OCI-LY1 (cell line): ENCODE measurements around the gene NCOA5.

ENCODE experiments used
- H2AFZ ChIP-seq: fragments of 200-600 bp; sonication (generic), shearing (Covaris generic); 2 replicates; pipeline ENCODE4 v1.6.0; 2014; ENCODE audit warnings: antibody characterized with exemption, mild to moderate bottlenecking, low read length
- H3F3A ChIP-seq: fragments of 200-600 bp; sonication (generic), shearing (Covaris generic); 2 replicates; pipeline ENCODE4 v1.6.0; 2014; ENCODE audit warnings: mild to moderate bottlenecking, antibody characterized with exemption, low read length, moderate library complexity; ENCODE audit not compliant: insufficient read depth
- H3K27ac ChIP-seq: fragments of 200-600 bp; sonication (generic); 2 replicates; pipeline ENCODE4 v1.5.1; 2014; ENCODE audit warnings: low read length, mixed run types, mild to moderate bottlenecking, low read depth; ENCODE audit not compliant: poor library complexity, severe bottlenecking
- H3K27me3 ChIP-seq: fragments of 200-600 bp; sonication (generic); 2 replicates; pipeline ENCODE4 v1.6.0; 2014; ENCODE audit warnings: antibody characterized with exemption, mild to moderate bottlenecking, low read length, moderate library complexity; ENCODE audit not compliant: insufficient read depth
- H3K36me3 ChIP-seq: fragments of 200-600 bp; sonication (generic); 2 replicates; pipeline ENCODE4 v1.6.1; 2014; ENCODE audit warnings: mild to moderate bottlenecking, antibody characterized with exemption, low read length, moderate library complexity, mixed read lengths; ENCODE audit not compliant: insufficient read depth
- H3K4me1 ChIP-seq: fragments of 200-600 bp; sonication (generic); 2 replicates; pipeline ENCODE4 v1.5.1; 2014; ENCODE audit warnings: mild to moderate bottlenecking, low read length, moderate library complexity; ENCODE audit not compliant: insufficient read depth, severe bottlenecking
- H3K4me2 ChIP-seq: fragments of 200-600 bp; sonication (generic), shearing (Covaris generic); 2 replicates; pipeline ENCODE4 v1.6.1; 2014; ENCODE audit warnings: low read length
- H3K4me3 ChIP-seq: fragments of 200-600 bp; sonication (generic); 2 replicates; pipeline ENCODE4 v1.5.1; 2014; ENCODE audit warnings: low read length, low read depth, mild to moderate bottlenecking, mixed read lengths; ENCODE audit not compliant: poor library complexity, severe bottlenecking
- H3K79me2 ChIP-seq: fragments of 200-600 bp; shearing (Covaris generic); 2 replicates; pipeline ENCODE4 v1.6.1; 2016; ENCODE audit warnings: mixed run types, low read length, mixed read lengths; ENCODE audit not compliant: insufficient read depth
- H3K9ac ChIP-seq: fragments of 200-600 bp; sonication (generic), shearing (Covaris generic); 2 replicates; pipeline ENCODE4 v1.6.1; 2014; ENCODE audit warnings: mild to moderate bottlenecking, low read length, mixed read lengths
- H3K9me2 ChIP-seq: fragments of 200-600 bp; sonication (generic), shearing (Covaris generic); 2 replicates; pipeline ENCODE4 v1.6.1; 2014; ENCODE audit warnings: low read depth, mild to moderate bottlenecking, low read length, mixed read lengths
- H3K9me3 ChIP-seq: fragments of 200-600 bp; shearing (Covaris generic); 2 replicates; pipeline ENCODE4 v1.6.1; 2014; ENCODE audit warnings: low read length, mixed read lengths
- H4K20me1 ChIP-seq: fragments of 200-600 bp; sonication (generic), shearing (Covaris generic); 2 replicates; pipeline ENCODE4 v1.6.0; 2016; ENCODE audit warnings: mild to moderate bottlenecking, low read length; ENCODE audit not compliant: insufficient read depth
- CTCF ChIP-seq: fragments of 200-600 bp; sonication (generic), shearing (Covaris generic); IDR thresholded peaks from 2 replicates; pipeline ENCODE4 v1.5.1; 2017; ENCODE audit warnings: mild to moderate bottlenecking, antibody characterized with exemption, low read length, moderate library complexity, mixed read lengths
- EZH2 ChIP-seq: fragments of 200-600 bp; sonication (generic), shearing (Covaris generic); IDR thresholded peaks from 2 replicates; pipeline ENCODE4 v1.8.0; 2017; ENCODE audit warnings: borderline replicate concordance, mixed run types, mild to moderate bottlenecking, antibody characterized with exemption, low read length, moderate library complexity, mixed read lengths

NCOA5 gene

GRCh38 chr20:46112430-46113112, 22.8 kb upstream of the NCOA5 start:
- H3K9ac ChIP-seq, result no peak overlapping the region
- no peaks in the 10 kb centered on the region for H3K79me2 ChIP-seq
- no peaks in the 10 kb centered on the region for H3F3A ChIP-seq
- no peaks in the 10 kb centered on the region for H3K36me3 ChIP-seq
- no peak overlapping the region for H3K4me2 ChIP-seq
- H3K9me3 ChIP-seq, result no peaks in the 10 kb centered on the region
- H3K4me1 ChIP-seq, result peaks cover 2% of the 10 kb centered on the region
- H3K9me2 ChIP-seq, result no peaks in the 10 kb centered on the region
- H4K20me1 ChIP-seq, result no peaks in the 10 kb centered on the region
- peaks cover 4% of the 10 kb centered on the region; the same call in 1 of the 2 replicates for H3K27me3 ChIP-seq
- H3K4me3 ChIP-seq, result no peak overlapping the region
- no peak overlapping the region for H3K27ac ChIP-seq
- TF ChIP-seq CTCF (no peak), EZH2 (no peak)
- no peak overlapping the region for H2AFZ ChIP-seq

- no peaks in the 10 kb centered on the region for H3K9me2 ChIP-seq
- no peaks in the 10 kb centered on the region for H3K4me1 ChIP-seq
- TF ChIP-seq CTCF, result no peak
- H3K4me2 ChIP-seq, result no peak overlapping the region
- H3K79me2 ChIP-seq, result no peaks in the 10 kb centered on the region
- no peaks in the 10 kb centered on the region for H4K20me1 ChIP-seq
- H3K9me3 ChIP-seq, result no peaks in the 10 kb centered on the region
- H3K27me3 ChIP-seq, result peaks cover 4% of the 10 kb centered on the region; the same call in 1 of the 2 replicates
- no peaks in the 10 kb centered on the region for H3F3A ChIP-seq
- no peak overlapping the region for H3K27ac ChIP-seq
- no peaks in the 10 kb centered on the region for H3K36me3 ChIP-seq
- H3K9ac ChIP-seq, result no peak overlapping the region
- H2AFZ ChIP-seq, result no peak overlapping the region
- no peak overlapping the region for H3K4me3 ChIP-seq
Measured at GRCh38 chr20:46111836-46112212, 22.1 kb upstream of the NCOA5 start.

- H3K9me3 ChIP-seq, result no peaks in the 10 kb centered on the region
- no peak for TF ChIP-seq CTCF
- TF ChIP-seq EZH2, result no peak
- no peaks in the 10 kb centered on the region for H3K9me2 ChIP-seq
- no peaks in the 10 kb centered on the region for H3F3A ChIP-seq
- peaks cover 4% of the 10 kb centered on the region; the same call in 1 of the 2 replicates for H3K27me3 ChIP-seq
- H2AFZ ChIP-seq, result no peak overlapping the region
- H3K4me1 ChIP-seq, result no peaks in the 10 kb centered on the region
- H4K20me1 ChIP-seq, result no peaks in the 10 kb centered on the region
- no peaks in the 10 kb centered on the region for H3K36me3 ChIP-seq
- H3K27ac ChIP-seq, result no peak overlapping the region
- H3K4me2 ChIP-seq, result no peak overlapping the region
- no peaks in the 10 kb centered on the region for H3K79me2 ChIP-seq
- no peak overlapping the region for H3K9ac ChIP-seq
- H3K4me3 ChIP-seq, result no peak overlapping the region
Measured at GRCh38 chr20:46111028-46111835, 21.5 kb upstream of the NCOA5 start.
